Measurements from ENCODE around the gene HCN3.
"Not testable (repeated sequence)": the region's sequence is repeated elsewhere in the genome, so short reads cannot be mapped to it uniquely, and the experiment has no call there.

Gene HCN3

GRCh38 chr1:155277070-155277901 lies at the start of gene HCN3:
HCN3 (plus strand) TSS chr1:155277463; CDS start chr1:155277591, 128 bp downstream.
- peak; percentile 99 for DNase-seq (ENCODE audit: low spot score)

- DNase-seq (ENCODE audit: low spot score): no peak
Observed at GRCh38 chr1:155228096-155228427, 49.2 kb upstream of the HCN3 start.

- DNase-seq (ENCODE audit: low spot score): not testable (repeated sequence)
Observed at GRCh38 chr1:155231302-155231701, 46.0 kb upstream of the HCN3 start.

GRCh38 chr1:155232001-155232978 lies 45.0 kb upstream of the HCN3 start:
- not testable (repeated sequence) for DNase-seq (ENCODE audit: low spot score)

GRCh38 chr1:155233502-155233901 lies 43.8 kb upstream of the HCN3 start:
- not testable (repeated sequence) for DNase-seq (ENCODE audit: low spot score)

- not testable (repeated sequence) for DNase-seq (ENCODE audit: low spot score)
Observed at GRCh38 chr1:155235375-155235774, 41.9 kb upstream of the HCN3 start.

- no peak for DNase-seq (ENCODE audit: low spot score)
Observed at GRCh38 chr1:155236451-155236850, 40.8 kb upstream of the HCN3 start.

- DNase-seq (ENCODE audit: low spot score): peak; percentile 73
Observed at GRCh38 chr1:155241069-155241679, 36.1 kb upstream of the HCN3 start.

GRCh38 chr1:155241841-155242264 lies 35.4 kb upstream of the HCN3 start:
- no peak for DNase-seq (ENCODE audit: low spot score)

GRCh38 chr1:155242805-155243358 lies 34.4 kb upstream of the HCN3 start:
- no peak for DNase-seq (ENCODE audit: low spot score)

GRCh38 chr1:155244368-155245162 lies 32.7 kb upstream of the HCN3 start:
- peak; percentile 93 for DNase-seq (ENCODE audit: low spot score)

GRCh38 chr1:155245163-155245524 lies 32.1 kb upstream of the HCN3 start:
- no peak for DNase-seq (ENCODE audit: low spot score)

- not testable (repeated sequence) for DNase-seq (ENCODE audit: low spot score)
Observed at GRCh38 chr1:155246796-155247195, 30.5 kb upstream of the HCN3 start.

GRCh38 chr1:155247667-155248553 lies 29.4 kb upstream of the HCN3 start:
- DNase-seq (ENCODE audit: low spot score): no peak

GRCh38 chr1:155250246-155250632 lies 27.0 kb upstream of the HCN3 start:
- DNase-seq (ENCODE audit: low spot score): no peak

- DNase-seq (ENCODE audit: low spot score): peak; percentile 96
Observed at GRCh38 chr1:155250633-155251449, 26.4 kb upstream of the HCN3 start.

- DNase-seq (ENCODE audit: low spot score): no peak
Observed at GRCh38 chr1:155251566-155251965, 25.7 kb upstream of the HCN3 start.

- DNase-seq (ENCODE audit: low spot score): no peak
Observed at GRCh38 chr1:155253208-155253607, 24.1 kb upstream of the HCN3 start.

- DNase-seq (ENCODE audit: low spot score): no peak
Observed at GRCh38 chr1:155253797-155254196, 23.5 kb upstream of the HCN3 start.
